Type B pancreatic cell (in vitro differentiated cells): ENCODE measurements around the gene CASR. TPM values are rescaled to one million over a fixed set of nuclear protein-coding genes. Genes with fewer than 3 reads are reported as not detected.

ENCODE experiments used
- DNase-seq: peaks from one replicate; pipeline ENCODE4 v3.0.0; 2021; ENCODE audit warnings: mixed read lengths; ENCODE audit not compliant: unreplicated experiment; ENCODE audit errors: extremely low spot score
- H3K27ac Mint-ChIP-seq: 2 replicates; pipeline ENCODE4 v1.8.0; 2021; ENCODE audit warnings: mild to moderate bottlenecking, mixed read lengths
- H3K27me3 Mint-ChIP-seq: 2 replicates; pipeline ENCODE4 v1.8.0; 2021; ENCODE audit warnings: mixed read lengths
- H3K36me3 Mint-ChIP-seq: 2 replicates; pipeline ENCODE4 v1.8.0; 2021; ENCODE audit warnings: mixed read lengths
- H3K4me1 Mint-ChIP-seq: one replicate; pipeline ENCODE4 v1.8.0; 2021; ENCODE audit warnings: mixed read lengths; ENCODE audit not compliant: unreplicated experiment
- H3K4me3 Mint-ChIP-seq: 2 replicates; pipeline ENCODE4 v1.8.0; 2021; ENCODE audit warnings: mild to moderate bottlenecking, mixed read lengths
- H3K9me3 Mint-ChIP-seq: 2 replicates; pipeline ENCODE4 v1.8.0; 2021; ENCODE audit warnings: mixed read lengths
- CTCF ChIP-seq: fragments of 200-600 bp; sonication (generic); conservative IDR thresholded peaks from 2 replicates; pipeline ENCODE4 v1.5.0; 2021; ENCODE audit warnings: antibody characterized with exemption, mild to moderate bottlenecking
- total RNA-seq: library from RNA; stranded (reverse); gene quantifications from 2 replicates; pipeline ENCODE4 v1.2.1, GENCODE V29; 2021; ENCODE audit warnings: low replicate concordance

The CASR gene
- total RNA-seq, 1 donor from 2014 or later: 0.87 TPM

DNA sequence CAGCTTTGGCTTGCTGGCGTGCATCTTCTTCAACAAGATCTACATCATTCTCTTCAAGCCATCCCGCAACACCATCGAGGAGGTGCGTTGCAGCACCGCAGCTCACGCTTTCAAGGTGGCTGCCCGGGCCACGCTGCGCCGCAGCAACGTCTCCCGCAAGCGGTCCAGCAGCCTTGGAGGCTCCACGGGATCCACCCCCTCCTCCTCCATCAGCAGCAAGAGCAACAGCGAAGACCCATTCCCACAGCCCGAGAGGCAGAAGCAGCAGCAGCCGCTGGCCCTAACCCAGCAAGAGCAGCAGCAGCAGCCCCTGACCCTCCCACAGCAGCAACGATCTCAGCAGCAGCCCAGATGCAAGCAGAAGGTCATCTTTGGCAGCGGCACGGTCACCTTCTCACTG, 101.0 kb downstream of the CASR start:
- Mint-ChIP-seq H3K27ac (no peak overlapping the region), H3K4me1 (no peaks in the 10 kb centered on the region), H3K36me3 (no peaks in the 10 kb centered on the region), H3K4me3 (no peak overlapping the region), H3K27me3 (peaks cover 3% of the 10 kb centered on the region), H3K9me3 (no peaks in the 10 kb centered on the region)
- TF ChIP-seq CTCF: no peak
- no peak for DNase-seq

GRCh38 chr3:122294359-122294758, 110.9 kb downstream of the CASR start:
- no peak overlapping the region for H3K27ac Mint-ChIP-seq
- H3K4me3 Mint-ChIP-seq: no peak overlapping the region
- no peaks in the 10 kb centered on the region for H3K4me1 Mint-ChIP-seq
- no peaks in the 10 kb centered on the region for H3K36me3 Mint-ChIP-seq
- no peaks in the 10 kb centered on the region for H3K27me3 Mint-ChIP-seq
- H3K9me3 Mint-ChIP-seq: no peaks in the 10 kb centered on the region
- DNase-seq: no peak
- no peak for TF ChIP-seq CTCF

DNA sequence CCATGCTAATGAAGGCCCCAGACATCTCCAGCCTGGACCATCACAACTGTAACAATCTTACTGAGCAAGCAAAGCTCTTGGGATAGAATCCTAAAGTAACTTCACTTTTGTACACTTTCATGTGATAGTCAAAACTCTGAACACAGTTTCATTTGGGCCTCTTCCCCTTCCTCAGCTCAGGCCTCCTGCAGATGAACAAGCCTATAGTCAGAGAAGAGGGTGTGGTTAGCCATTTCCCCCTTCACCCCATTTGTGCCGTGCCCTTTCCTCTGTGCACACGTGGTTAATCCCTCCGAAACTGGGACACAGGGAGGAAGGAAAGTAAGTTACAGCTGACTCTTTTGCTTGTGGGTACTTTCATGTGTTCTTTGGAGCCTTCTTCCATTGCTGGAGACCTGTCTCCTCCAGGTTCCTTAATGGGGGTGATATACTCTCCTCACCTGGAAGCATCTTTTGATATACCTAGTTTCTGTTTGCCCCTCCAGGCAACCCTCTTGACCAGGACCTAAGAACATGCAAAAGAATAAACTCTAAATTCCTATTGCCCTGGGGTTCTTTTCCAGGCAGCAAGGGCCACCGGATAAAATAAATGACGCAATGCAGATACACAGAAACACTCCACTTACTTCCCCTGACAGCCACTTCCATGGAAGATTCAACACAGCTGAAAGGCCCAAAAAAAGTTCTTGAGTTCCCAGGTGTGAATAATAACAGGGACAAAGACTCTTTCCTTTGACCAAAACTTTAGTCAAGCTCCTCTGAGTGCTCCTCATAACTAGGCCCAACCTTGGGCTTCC, 112.0 kb downstream of the CASR start:
- Mint-ChIP-seq H3K27ac (no peak overlapping the region), H3K9me3 (no peaks in the 10 kb centered on the region), H3K4me1 (no peaks in the 10 kb centered on the region), H3K36me3 (no peaks in the 10 kb centered on the region), H3K27me3 (no peaks in the 10 kb centered on the region), H3K4me3 (no peak overlapping the region)
- no peak for DNase-seq
- no peak for TF ChIP-seq CTCF

- DNase-seq: no peak
- Mint-ChIP-seq H3K27ac (no peak overlapping the region), H3K27me3 (no peaks in the 10 kb centered on the region), H3K4me1 (no peaks in the 10 kb centered on the region), H3K9me3 (no peaks in the 10 kb centered on the region), H3K36me3 (no peaks in the 10 kb centered on the region), H3K4me3 (no peak overlapping the region)
- TF ChIP-seq CTCF: no peak
Observed at GRCh38 chr3:122298239-122298638, 114.8 kb downstream of the CASR start.

DNA sequence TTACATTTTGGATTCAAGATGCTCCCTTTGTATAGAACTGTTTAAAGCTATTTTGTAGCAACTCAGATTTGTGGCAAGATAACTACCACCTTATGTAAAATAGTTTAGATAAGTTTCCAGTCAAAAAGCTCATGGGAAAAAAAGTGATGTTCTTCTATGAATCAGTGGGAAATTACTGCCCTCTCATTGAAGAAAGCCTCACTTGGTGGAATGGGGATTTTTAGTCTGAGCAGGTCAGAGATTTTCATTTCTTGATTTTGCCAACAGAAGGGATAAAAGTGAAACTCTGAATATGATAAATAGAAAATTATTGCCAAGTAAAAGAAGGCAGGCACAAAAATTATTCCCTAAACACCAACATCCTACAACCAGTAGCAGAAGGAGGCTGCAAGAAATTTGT, 115.7 kb downstream of the CASR start:
- H3K9me3 Mint-ChIP-seq: no peaks in the 10 kb centered on the region
- H3K4me1 Mint-ChIP-seq: no peaks in the 10 kb centered on the region
- no peak overlapping the region for H3K4me3 Mint-ChIP-seq
- no peak for TF ChIP-seq CTCF
- no peaks in the 10 kb centered on the region for H3K27me3 Mint-ChIP-seq
- no peaks in the 10 kb centered on the region for H3K36me3 Mint-ChIP-seq
- no peak overlapping the region for H3K27ac Mint-ChIP-seq
- no peak for DNase-seq
